HK-2 (cell line): ENCODE measurements around the gene ZP4.
"Not testable (repeated sequence)": the region's sequence is repeated elsewhere in the genome, so short reads cannot be mapped to it uniquely, and the experiment has no call there.

Experiments
- DNase-seq: peaks from one replicate; pipeline ENCODE4 v3.0.0-alpha.2; 2018; ENCODE audit not compliant: unreplicated experiment

ZP4 gene

GRCh38 chr1:237877631-237878030 lies 13.1 kb downstream of the ZP4 start:
- DNase-seq = no peak

GRCh38 chr1:237875291-237875690 lies 15.4 kb downstream of the ZP4 start:
- DNase-seq = no peak

DNA sequence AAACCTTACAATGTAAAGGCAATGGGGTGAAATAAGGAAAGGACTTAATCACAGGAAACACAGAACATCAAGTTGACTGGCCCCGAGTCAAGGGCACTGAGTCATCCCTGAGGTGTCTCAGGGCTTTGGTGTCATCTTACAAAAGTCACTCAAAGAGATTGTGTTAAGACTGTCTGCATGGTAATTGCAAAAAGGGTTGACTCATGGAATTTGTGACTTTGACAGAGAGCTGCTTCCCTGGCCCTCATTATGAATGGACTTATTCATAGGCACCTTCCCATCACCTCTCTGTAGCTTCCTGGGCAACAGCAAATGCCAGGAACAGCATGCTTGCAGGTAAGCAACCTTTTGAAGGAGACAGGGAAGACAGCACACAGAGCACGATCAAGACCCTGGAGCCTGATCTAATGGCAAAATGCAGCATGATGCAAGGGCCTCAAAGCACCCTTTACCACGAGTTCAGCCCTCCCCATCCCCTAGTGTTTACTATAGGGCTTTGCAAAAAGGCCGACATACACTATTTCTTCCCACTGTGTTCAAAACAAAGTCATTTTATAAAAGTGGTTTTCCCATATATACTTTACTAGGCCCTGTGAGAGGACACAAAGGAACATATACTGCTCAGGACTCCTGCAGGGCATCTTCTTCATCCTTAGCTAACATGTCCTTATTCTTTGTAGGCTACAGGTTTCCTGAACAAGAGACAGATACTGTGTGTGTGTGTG lies 17.1 kb downstream of the ZP4 start:
- DNase-seq = peak; percentile 72

GRCh38 chr1:237868817-237869600 lies 21.7 kb downstream of the ZP4 start:
- DNase-seq = no peak

DNA sequence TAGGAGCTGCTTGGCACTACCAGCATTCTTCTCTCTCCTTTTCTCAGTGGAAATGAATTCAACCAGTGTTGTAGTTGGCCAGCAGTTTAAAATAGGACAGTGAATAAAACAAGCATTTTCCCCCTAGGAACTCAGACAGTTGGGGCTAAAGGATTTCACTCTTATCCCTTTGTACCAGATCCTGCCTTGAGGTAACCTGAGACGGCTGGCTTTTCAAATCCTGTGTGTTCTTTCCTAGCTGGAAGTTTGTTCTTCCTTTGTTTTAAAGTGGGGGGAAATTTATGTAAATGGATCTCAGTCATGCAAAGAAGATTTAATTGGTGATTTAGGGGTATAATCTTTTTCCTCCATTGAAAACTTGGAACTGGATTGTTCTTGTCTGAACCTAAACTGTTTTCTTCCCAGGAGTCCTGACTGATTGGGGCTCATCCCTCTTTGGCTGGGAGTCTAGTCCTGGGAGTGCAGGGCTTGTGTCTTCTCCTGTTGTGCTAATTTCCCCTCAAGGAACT lies 23.3 kb downstream of the ZP4 start:
- no peak for DNase-seq

DNA sequence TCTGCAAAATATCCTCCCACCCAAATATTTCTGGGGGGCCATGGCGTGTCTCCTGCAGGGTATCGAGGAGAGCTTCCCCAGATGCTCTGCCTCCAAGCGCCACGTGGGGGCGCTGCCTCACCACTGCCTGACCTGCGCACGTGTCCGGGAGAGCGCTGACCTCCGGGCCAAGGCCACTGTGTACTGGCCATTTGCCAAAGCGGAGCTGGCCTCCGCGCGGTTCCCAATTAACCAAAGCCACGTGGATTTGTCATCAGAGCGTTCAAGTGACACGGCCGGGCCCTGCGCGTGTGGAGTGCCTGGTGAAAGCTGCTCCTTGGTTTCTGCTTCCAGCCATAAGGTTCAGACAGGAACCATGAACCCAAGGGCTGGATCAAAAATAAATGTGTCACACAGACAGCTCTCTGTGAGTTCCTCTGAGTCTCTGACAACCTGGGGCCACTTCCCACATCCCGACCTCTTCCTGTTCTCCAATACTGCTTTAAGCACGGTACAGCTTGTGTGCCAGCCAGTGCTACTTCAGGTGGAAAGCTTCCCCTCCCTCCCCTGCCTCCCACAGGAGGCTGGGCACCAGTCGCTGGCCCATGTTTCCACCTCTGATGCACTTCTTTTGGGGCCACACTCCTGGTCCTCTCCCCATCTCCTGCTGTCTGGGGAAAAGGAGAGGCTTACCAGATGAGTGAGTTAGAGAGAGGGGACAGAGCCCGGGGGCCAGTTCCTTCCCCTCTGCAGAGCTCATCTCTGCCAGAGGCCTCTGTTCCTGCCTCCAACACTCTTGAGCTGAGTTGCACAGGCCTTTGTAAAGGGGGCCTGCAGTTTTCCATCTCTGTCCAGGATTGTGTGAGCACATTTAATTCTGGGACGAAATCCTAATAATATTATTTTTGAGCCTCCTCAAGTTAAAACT lies 26.1 kb downstream of the ZP4 start:
- DNase-seq = peak; percentile 95

DNA sequence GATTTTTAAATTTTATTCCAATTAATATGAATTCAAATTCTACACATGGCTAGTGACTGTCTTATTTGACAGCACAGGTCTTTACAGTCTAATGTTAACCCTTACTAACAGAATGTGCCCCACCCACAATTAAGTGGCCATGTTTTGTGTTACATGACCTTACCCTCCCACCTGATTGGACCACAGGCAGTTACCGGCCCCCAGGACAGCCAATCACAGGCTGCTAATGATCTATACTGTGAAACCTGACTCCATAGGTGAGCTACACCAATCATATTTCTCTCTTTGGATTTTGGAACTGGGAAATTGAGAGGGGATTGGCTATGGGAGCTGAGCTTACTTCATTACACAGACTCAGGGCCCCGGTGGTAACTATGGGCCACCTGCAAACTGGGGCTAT lies 27.5 kb downstream of the ZP4 start:
- no peak for DNase-seq

- DNase-seq = no peak
Observed at GRCh38 chr1:237861944-237862343, 28.8 kb downstream of the ZP4 start.

DNA sequence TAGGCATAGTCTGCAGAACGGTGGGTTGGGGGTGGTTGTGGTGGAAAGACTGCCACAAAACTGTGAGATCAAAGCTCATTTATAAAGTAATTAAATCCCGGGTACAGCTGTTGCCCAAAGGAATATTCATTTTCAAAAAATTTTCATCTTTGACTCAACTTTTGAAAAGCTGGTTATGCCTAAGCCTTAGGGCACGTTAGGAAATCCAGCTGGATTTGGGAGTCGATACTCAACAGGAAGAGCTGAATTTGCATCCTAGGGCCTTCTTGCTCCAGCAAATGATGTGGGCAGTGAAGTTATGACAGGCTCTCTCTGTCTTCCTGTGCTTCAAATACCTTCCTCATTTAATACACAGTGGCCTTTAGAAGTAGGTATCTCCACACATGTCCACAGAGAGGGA lies 31.7 kb downstream of the ZP4 start:
- no peak for DNase-seq

DNA sequence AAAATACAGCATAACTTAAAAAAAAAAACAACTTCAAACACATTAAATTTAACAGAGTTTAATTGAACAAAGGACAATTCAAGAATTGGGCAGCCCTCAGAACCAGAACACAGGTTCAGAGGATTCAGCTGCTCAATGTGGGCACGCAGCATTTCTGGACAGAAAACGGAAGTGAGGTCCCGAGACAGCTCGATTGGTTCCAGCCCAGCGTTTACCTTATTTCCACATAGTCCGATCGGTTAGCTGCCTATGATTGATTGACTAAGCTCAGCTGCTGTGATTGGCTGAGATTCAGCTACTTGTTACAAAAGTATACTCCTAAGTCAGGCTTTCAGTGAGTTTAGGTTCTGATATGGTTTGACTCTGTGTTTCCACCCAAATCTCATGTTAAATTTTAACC lies 33.3 kb downstream of the ZP4 start:
- DNase-seq = no peak

- DNase-seq = no peak
Observed at GRCh38 chr1:237852342-237852741, 38.4 kb downstream of the ZP4 start.

DNA sequence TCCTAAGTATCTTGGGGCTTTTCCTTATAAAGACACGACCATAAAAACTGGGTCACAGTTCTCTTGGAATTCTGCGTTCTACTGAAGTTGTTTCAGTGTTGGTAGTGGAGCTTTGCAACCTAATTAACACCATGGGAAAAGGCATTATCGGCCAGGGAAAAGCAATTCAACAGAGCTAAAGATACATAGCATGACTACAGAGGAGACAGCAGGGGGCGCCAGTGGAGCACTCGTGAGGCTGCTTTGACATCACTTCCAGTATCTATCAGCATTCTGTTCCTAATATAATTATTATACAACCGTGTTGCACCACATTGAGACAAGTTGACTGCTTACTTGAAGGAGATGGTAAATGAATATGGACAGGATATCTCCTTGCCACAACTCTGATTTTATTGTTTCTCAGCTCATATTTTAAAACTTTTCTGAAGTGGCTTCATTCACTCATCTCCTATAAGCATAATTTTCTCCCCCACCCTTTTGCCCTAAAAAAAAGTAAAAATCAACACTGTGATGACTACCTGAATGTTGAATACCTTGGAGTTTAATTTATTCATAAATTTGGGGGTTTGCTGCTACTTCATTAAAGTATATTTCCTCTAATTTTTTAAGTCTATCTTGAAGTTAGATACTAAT lies 39.4 kb downstream of the ZP4 start:
- DNase-seq = peak; percentile 70

DNA sequence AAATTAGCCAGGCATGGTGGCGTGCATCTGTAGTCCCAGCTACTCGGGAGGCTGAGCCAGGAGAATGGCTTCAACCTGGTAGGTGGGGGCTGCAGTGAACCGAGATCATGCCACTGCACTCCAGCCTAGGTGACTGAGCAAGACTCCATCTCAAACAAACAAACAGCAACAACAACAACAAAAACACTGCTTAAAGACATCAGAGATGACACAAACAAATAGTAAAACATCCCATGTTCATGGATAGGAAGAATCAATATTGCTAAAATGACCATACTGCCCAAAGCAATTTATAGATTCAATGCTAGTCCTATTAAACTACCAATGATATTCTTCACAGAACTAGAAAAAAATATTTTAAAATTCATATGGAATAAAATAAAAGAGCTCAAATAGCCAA lies 47.2 kb downstream of the ZP4 start:
- DNase-seq = not testable (repeated sequence)

GRCh38 chr1:237841485-237841884 lies 49.2 kb downstream of the ZP4 start:
- DNase-seq = no peak

DNA sequence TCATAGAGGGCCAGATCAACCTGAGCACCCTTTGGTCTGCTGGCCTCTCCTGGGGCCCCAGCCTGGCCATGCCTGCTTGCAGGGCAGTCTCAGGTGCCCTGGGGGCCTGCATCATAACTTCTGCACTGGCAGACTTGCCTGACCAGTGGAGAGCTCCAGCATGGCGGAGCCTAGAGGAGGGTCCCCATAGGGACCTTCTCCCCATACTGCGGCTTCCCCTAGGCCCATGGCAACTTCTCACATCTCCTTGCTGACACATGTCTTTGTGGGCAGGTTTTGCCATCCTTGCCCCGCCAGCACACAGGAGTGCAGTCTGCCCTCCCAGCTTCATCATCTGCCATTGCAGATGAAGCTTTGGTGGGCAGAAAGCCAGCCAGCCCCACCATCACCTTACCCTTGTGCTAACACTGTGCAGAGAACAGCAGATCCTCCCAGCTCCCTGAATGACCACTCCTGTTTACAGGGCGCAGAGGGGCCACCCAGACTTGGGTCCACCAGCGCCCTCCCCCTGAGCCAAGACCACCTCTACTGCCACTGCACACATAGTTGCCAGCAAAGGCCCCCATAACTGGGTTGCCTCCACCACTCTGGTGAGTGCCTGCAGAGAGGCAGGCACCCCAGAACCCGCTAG lies 51.7 kb downstream of the ZP4 start:
- DNase-seq = no peak

- no peak for DNase-seq
Observed at GRCh38 chr1:237838320-237838719, 52.4 kb downstream of the ZP4 start.

DNA sequence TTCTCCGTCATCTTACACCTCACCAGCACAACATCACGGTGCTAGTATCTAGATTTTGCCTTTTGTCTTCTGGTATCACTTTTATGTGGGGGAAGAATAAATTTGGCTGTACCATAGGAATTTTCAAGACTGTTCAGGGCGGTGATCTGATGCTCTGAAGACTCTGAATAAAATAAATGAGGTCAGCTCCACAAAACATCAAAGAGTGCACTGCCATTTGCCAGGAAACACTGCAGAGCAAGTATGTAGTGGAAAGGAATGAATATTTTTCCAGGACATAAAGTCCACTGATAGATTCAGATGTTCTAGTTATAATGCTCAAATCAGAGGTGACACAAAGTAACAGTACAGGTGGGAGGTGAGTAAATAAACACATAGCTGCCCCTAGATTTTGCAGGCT lies 56.3 kb downstream of the ZP4 start:
- no peak for DNase-seq

GRCh38 chr1:237834048-237834447 lies 56.7 kb downstream of the ZP4 start:
- DNase-seq = no peak

GRCh38 chr1:237832858-237833257 lies 57.9 kb downstream of the ZP4 start:
- no peak for DNase-seq
